ENCODE measurements around the gene UBE2Z. TPM values are rescaled to one million over a fixed set of nuclear protein-coding genes. Genes with fewer than 3 reads are reported as not detected.

The UBE2Z gene
- total and polyA plus RNA-seq, 10 donors = 33.6 to 94.9 (median 80.8) TPM

DNA sequence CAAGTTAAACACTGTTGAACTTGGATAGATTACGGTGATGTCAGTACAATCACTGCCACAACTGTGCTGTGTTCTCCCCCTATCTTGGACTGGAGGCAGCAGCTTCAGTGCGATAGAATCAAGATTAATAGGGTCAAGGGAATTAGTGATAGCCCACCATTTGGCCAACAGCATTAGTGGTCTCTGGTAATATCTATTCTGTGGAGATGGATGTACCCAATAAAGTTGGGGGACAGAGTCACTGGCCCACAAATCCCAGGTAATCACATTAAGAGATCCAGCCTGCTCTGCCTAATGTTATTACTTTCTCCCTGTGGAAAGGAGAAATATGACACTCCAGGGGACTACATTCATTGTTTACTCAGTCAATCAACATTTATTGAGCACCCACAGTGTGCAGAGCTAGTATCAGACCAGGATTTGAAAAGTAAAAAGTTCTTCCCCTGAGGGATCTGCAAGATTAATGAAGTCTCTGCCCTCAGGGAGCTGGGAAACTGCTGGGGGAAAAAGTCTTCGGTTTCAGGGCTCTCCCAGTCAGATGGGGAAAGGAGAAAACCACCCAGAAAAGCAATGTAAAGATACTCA, 39.2 kb upstream of the UBE2Z start:
- WGBS, 5 donors = 68 to 83% (median 80%) methylated on average over 3 of the region's 3 CpGs
- no peaks in the 10 kb centered on the region for H3K27me3 ChIP-seq (replicated peaks in 1 of 7)
- H3K27ac ChIP-seq = no peak overlapping the region
- peaks cover 8 to 43% (median 26%) of the 10 kb centered on the region in 6 donors for H3K4me1 ChIP-seq
- peaks cover 0 to 25% (median 18%) of the 10 kb centered on the region in 6 donors for H3K36me3 ChIP-seq
- TF ChIP-seq POLR2AphosphoS5 (IDR thresholded peaks at IDR 0.05) = no peak
- TF ChIP-seq POLR2A (IDR thresholded peaks at IDR 0.05) = no peak
- TF ChIP-seq, protein P1, sequence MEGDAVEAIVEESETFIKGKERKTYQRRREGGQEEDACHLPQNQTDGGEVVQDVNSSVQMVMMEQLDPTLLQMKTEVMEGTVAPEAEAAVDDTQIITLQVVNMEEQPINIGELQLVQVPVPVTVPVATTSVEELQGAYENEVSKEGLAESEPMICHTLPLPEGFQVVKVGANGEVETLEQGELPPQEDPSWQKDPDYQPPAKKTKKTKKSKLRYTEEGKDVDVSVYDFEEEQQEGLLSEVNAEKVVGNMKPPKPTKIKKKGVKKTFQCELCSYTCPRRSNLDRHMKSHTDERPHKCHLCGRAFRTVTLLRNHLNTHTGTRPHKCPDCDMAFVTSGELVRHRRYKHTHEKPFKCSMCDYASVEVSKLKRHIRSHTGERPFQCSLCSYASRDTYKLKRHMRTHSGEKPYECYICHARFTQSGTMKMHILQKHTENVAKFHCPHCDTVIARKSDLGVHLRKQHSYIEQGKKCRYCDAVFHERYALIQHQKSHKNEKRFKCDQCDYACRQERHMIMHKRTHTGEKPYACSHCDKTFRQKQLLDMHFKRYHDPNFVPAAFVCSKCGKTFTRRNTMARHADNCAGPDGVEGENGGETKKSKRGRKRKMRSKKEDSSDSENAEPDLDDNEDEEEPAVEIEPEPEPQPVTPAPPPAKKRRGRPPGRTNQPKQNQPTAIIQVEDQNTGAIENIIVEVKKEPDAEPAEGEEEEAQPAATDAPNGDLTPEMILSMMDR (IDR thresholded peaks at IDR 0.05 in 8 of 11, conservative IDR thresholded peaks at IDR 0.05 in 3 of 11) = no peak
- no peaks in the 10 kb centered on the region for H3K9me3 ChIP-seq
- intact Hi-C loops (cut with DNase I; ENCODE audit: low total_unique reads) = no loop called here
- no peak overlapping the region for H3K4me3 ChIP-seq
- DNase-seq = no peak

DNA sequence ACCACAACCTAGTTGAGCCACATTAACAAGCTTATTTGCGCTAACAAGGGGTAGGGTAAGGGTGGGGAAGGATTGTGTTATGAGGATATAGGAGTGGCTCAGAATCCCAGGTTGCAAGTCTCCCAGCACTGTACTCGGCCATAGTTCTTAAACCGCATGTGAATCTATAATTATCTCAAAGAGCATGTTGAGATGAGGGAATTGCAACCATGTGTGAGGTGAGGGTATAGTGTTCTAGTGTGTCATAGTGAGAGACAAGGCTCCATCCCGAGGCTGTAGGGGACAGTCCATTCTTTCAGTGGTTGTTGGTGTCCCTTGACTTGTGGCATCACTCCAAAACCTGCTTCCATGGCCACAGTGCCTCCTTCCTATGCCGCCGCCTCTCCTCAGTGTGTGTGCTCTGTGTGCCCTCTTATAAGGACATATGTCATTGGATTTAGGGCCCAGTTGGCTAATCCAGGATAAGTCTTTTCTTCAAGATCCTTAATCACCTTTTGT, 38.3 kb upstream of the UBE2Z start:
- Histone ChIP-seq H3K4me1 (peaks cover 8 to 43% (median 26%) of the 10 kb centered on the region in 6 donors), H3K27ac (peak overlapping the region in 4 of 8 donors; percentile 1 to 68 (median 34)), H3K36me3 (peaks cover 0 to 17% (median 10%) of the 10 kb centered on the region in 6 donors), H3K27me3 (replicated peaks in 1 of 7) (no peaks in the 10 kb centered on the region), H3K9me3 (no peaks in the 10 kb centered on the region), H3K4me3 (no peak overlapping the region)
- intact Hi-C loops (cut with DNase I; ENCODE audit: low total_unique reads) = loop anchor here (10.0 kb wide), 1 partner anchor 145 kb away; the partner anchor contains the start of genes HOXB13, PRAC1 and PRAC2
- no peak for DNase-seq
- WGBS, 5 donors = 72 to 85% (median 74%) methylated on average over 6 of the region's 6 CpGs
- TF ChIP-seq, protein P1 (IDR thresholded peaks at IDR 0.05 in 8 of 11, conservative IDR thresholded peaks at IDR 0.05 in 3 of 11) = no peak
- TF ChIP-seq POLR2AphosphoS5 (IDR thresholded peaks at IDR 0.05) = peak in 1 of 3 donors; percentile 8

DNA sequence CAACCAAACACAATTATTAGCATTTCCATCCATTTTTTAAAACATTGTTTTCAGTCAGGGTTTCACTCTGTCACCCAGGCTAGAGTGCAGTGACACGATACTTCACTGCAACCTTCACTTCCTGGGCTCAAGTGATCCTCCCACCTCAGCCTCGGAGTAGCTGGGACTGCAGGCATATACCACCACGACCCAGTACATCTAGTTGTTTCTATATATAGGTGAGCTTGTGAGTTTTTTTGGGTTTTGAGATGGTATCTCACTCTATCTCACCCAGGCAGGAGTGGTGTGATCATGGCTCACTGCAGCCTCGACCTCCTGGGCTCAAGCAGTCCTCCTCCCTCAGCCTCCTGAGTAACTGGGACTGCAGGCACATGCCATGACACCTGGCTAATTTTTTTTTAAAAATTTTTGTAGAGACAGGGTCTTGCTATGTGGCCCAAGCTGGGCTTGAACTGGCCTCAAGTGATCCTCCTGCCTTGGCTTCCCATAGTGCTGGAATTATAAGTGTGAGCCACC, 37.1 kb upstream of the UBE2Z start:
- Histone ChIP-seq H3K9me3 (no peaks in the 10 kb centered on the region), H3K27ac (peak overlapping the region in 5 of 8 donors; percentile 2 to 68 (median 42)), H3K36me3 (peaks cover 0 to 4% (median 3%) of the 10 kb centered on the region in 6 donors), H3K4me1 (peaks cover 8 to 43% (median 26%) of the 10 kb centered on the region in 6 donors), H3K4me3 (no peak overlapping the region), H3K27me3 (replicated peaks in 1 of 7) (no peaks in the 10 kb centered on the region)
- WGBS, 5 donors = 43 to 57% (median 52%) methylated on average over 4 of the region's 4 CpGs
- TF ChIP-seq POLR2AphosphoS5 (IDR thresholded peaks at IDR 0.05) = no peak
- TF ChIP-seq POLR2A (IDR thresholded peaks at IDR 0.05) = no peak
- TF ChIP-seq, protein P1 (IDR thresholded peaks at IDR 0.05 in 8 of 11, conservative IDR thresholded peaks at IDR 0.05 in 3 of 11) = no peak
- DNase-seq = no peak
- intact Hi-C loops (cut with DNase I; ENCODE audit: low total_unique reads) = loop anchor here (10.0 kb wide), 1 partner anchor 146 kb away; the partner anchor contains the start of genes HOXB13, PRAC1 and PRAC2

Data from spleen (tissue), 11 donors.